HG03457 (cell line): Measurements from ENCODE around the gene PODNL1.
"Not testable (repeated sequence)": the region's sequence is repeated elsewhere in the genome, so short reads cannot be mapped to it uniquely, and the experiment has no call there.

Experiments
- ATAC-seq: cut with Tn5 transposase; IDR thresholded peaks from one replicate; pipeline ENCODE4 v1.9.1; 2021; ENCODE audit warnings: moderate number of reproducible peaks; ENCODE audit not compliant: unreplicated experiment

PODNL1 gene

GRCh38 chr19:13974073-13974472 is 35.9 kb upstream of the PODNL1 start:
- no peak for ATAC-seq

DNA sequence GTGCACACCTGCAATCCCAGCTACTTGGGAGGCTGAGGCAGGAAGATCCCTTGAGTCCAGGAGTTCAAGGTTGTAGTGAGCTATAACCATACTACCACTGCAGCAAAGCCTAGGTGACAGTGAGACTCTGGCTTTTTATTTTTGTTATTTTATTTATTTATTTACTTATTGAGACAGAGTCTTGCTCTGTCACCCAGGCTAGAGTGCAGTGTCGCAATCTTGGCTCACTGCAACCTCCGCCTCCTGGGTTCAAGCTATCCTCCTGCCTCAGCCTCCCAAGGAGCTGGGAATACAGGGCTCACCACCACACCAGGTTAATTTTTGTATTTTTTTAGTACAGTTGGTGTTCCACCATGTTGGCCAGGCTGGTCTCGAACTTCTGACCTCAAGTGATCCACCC is 35.3 kb upstream of the PODNL1 start:
- not testable (repeated sequence) for ATAC-seq

DNA sequence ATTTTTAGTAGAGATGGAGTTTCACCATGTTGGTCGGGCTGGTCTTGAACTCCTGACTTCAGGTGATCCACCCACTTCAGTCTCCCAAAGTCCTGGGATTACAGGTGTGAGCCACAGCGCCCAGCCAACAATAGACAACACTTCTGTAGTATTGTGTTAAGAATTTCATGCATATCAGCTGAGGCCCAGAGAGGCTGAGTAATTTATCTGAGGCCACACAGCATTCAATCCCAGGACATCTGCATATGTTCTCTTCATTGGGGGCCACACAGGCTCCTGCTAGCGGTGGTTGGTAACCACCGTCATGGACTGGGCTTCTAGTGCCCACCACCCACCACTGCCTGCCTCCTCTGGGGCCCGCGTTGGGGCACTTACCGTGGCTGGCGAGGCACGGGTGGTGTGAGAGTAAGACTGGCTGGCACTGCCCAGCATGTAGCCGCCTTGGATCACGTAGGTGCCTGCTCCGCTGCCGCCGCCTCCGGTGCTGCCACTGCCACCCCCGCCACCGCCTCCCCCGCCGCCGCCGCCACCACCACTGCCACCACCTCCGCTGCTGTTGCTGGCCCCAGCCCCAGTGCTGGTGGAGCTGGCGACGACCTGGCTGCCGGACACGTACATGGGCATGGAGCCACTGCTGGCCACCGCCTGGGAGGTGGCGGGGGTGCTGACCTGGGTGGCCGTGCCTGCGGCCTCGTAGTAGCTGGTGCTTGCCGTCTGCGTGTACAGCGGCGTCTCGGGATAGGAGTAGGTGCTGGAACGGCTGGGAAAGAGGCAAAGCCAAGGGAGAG is 34.3 kb upstream of the PODNL1 start:
- ATAC-seq = no peak

DNA sequence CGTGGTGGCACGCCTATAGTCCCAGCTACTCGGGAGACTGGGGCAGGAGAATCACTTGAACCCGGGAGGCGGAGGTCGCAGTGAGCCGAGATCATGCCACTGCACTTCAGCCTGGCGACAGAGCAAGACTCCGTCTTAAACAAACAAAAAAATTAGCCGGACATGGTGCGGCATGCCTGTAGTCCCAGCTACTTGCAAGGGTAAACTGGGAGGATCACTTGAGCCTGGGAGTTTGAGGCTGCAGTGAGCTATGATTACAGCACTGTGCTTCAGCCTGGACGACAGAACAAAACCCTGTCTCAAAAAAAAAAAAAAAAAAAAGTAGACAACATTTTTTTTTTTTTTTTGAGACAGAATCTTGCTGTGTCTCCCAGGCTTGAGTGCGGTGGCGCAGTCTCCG is 33.7 kb upstream of the PODNL1 start:
- ATAC-seq = not testable (repeated sequence)

DNA sequence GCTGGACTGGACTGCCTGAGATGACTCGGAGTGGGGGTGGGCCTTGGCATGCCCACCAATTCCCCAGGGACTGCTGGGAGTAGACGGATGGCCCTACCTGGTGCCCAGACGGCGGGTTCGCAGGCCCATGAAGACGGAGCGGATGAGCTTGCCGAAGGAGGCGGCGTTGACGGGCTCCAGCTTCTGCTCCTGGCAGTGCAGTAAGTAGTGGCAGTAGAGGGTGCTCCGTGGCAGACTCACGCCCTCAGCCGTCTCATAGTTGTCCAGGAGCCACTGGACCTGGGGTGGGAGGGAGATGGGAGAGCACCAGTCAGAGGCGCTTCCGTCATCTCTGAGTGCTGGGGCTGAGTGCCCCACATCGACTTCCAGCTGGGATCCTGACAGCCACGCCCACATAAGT is 31.7 kb upstream of the PODNL1 start:
- no peak for ATAC-seq

- no peak for ATAC-seq
These were observed 30.8 kb upstream of the PODNL1 start for GRCh38 chr19:13968999-13969398.

DNA sequence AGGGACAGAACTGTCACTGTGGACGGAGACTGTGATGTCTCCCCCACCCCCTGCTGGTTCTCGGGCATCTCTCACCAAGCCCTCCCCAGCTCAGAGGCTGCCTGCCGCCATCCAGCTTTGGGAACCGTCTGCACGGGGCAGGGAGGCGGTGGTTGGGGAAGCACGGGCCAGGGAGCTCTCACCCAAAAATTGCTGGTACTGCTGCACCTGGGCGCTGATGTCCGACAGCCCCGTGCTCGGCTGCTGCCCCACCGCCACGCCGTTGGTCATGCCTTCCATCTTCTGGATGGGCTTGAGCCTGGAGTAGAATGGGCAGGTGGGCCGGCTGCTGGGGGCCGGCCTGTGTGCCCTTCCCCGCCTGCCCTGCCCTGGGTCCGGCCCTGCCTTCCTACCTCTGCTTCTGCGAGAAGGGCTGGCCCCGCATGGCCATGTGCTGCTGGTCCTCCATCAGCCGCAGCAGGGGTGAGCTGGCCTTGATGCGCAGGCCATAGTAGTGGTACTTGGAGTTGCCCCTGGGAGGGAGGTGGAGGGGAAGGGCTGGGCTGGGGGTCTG is 30.2 kb upstream of the PODNL1 start:
- no peak for ATAC-seq

DNA sequence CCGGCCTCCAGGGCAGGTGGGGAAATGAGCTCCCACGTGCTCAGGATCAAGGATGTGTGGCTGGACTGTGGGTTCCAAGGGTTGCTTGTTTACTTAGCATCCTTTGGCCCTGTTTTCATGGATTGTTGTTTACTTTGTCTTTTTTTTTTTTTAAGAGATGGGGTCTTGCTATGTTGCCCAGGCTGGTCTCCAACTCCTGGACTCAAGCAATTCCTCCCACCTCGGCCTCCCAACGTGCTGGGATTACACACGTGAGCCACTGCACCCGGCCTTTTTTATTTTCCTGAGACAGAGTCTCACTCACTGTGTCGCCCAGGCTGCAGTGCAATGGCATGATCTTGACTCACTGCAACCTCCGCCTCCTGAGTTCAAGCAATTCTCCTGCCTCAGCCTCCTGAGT is 29.0 kb upstream of the PODNL1 start:
- ATAC-seq = not testable (repeated sequence)

DNA sequence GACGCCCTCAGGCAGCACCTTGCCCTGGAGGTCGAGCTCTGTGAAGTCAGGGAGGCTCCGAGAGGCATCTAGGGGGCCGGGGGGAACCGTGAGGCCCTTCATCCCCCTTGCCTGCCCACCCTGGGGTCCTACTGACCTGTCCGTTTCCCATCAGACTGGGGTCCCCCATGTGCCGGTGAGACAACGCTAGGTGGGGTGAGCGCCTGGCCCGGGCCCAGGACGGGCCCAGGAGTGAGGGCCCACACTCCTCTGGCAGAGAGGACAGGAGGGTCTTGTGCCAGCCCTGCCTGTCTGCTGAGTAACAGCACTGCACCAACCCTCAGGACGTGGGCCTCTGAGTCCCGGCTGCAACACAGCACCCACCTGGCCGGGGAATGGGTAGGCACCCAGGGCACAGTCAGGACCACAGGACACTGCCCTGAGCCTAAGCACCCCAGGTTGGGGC is 28.5 kb upstream of the PODNL1 start:
- ATAC-seq = no peak

DNA sequence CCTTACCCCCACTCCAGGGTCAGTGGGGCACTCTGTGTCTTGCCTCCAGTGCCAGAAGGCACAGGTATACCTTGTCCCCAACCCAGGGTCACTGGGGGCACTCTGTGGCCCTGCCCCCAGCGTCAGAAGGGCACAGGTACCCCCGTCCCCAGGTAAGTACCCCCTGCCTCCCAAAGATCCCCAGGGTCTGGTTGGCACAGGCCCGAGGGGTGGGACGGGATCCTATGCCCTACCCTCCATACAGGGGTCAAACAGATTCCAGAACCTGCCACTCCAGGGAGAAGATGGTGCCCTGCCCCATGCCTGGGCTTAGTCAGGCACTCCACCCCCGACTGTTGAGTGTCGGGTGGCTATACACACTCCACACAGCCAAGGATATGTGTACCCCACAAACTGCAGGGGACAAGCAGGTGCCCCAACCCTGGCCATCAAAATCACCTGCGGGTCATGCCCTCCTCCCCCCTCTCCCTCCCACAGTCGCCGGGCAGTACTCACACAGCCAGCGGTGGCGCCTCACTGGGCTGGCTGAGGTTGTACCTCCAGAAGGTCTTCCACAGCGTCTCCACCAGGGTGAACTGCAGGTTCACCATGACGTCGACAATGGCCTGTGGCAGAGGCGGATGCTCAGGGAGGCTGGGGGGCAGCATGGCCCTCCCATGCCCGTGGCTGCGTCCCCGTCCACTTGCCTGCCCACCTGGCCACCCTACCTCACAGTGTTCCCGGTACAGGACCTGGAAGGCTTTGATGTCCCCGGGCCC is 27.9 kb upstream of the PODNL1 start:
- ATAC-seq = no peak

DNA sequence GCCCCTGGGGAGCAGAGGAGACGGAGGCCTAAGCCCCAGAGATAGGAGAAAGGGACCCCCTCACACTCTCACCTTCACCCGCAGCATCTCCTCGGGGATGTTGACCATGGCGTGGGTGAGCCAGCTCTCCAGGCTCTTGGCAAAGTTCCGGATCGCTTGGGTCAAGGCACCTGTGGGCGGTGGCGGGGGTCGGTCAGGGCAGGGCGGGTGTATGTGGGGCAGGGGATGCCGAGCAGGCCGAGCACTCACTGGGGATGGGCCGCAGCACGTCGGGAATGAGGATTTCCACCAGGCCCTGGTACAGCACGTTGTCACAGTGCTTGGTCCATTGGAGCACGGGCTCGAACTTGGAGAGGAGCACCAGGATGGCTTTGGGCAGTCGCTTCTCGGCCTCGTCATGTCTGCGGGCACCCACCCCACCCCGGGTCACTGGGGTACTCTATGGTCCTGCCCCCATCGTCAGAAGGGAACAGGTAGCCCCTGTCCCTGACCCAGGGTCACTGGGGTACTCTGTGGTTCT is 27.2 kb upstream of the PODNL1 start:
- no peak for ATAC-seq

- ATAC-seq = no peak
These were observed 26.6 kb upstream of the PODNL1 start for GRCh38 chr19:13964776-13965175.

DNA sequence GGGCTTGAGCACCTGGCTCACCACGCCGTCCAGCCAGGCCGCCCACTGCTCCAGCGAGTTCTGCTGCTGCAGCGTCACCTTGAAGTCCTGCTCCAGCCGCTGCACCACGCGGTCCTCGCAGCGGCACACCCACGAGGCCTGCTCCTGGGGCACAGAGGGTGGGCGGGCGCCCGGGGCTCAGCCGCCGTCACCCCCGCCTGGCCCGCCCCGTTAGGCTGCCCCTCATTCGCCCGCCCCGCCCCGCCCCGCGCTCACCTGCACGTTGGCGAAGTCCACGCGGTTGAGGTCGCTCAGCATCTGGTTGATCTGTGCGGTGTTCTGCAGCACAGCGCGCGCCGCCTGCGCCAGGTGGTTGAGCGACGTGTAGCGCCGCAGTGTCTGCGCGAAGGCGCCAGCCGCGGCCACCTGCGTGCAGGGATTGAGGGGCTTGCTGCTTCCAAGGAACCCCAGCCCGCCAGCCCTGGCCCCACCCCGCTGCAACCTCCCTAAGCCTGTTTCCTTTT is 25.4 kb upstream of the PODNL1 start:
- no peak for ATAC-seq

DNA sequence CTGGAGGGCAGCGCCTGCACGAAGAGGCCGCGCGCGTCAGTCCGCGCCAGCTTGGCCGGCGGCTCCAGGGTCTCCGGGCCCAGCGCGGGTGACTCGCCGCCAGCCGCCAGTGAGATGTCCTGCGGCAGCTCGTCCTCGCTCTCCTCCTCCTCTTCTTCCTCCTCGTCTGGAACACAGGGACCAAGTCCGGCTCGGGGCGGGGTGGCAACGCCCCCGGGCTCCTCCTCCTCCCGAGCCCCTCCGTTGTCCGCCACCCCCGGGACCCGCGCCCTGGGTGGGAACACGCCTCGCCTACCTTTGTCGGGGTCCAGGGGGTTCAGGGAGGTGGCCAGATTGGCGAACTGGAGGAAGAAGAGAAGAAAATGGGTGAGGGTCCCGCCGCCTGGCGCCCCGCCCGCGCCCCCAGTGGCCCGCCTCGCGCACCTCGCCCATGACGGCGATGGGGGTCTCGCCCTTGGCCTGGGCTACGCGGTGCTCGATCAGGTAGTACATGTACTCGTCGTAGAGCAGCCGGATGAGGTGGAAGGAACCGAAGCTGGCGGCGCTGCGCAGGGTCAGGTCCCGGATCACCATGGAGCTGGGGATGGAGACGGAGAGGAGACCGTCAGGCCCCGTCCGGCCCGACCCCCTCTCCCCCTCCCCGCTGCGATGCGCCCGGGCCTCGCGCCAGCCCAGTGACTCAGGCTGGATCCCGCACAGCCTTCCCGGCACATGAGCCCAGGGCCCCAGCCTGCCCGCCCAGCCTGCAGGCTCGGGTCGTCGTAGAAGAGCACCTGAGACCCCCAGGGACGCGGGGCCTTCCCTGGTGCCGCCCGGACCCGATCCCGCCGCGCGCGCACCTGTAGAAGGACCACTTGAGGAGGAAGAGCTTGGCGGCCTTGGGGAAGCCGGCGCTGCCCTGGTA is 24.7 kb upstream of the PODNL1 start:
- no peak for ATAC-seq

GRCh38 chr19:13961826-13962698 is 23.8 kb upstream of the PODNL1 start:
- ATAC-seq = no peak

DNA sequence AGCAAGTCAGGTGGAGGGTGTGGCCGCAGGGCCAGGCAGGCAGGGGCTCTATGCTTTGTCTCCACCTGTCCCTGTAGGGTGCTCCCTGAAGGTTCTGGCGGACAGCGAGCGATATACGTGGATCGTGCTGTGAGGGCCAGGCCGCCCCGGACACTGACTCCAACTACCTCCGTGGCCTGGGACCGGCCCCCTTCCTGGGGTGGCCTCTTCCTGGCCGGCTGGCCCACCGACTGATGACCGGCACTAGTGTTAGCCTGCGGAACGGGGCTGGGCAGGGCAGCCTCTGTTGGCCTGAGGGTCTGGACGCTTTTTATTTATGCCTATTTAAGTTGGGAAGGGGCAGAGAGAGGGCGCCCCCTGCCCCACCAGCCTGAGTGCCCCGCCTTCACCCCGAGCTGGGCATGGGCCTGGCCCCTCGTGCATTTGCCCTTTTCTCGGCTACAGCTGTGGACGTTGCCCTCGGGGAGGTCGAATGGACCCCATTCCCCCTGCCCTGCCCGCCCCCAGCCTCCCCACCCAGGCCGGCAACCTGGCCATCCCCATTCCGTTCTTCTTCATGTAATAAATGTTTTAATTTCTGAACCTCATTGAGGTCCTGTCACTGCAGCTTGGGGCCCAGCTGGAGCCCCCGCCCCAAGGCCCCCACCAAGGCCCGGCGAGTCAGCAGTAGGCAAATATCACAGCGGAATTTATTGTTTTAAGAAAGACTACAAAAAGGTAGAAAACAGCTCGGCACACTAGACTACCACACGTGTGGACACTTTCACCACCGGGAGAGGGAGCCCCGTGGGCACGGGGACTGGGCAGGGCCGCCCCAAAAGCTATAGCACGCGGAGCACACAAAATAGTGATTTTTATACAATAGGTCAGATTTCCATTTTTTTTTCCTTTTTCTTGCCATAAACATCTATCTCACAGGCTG is 22.9 kb upstream of the PODNL1 start:
- no peak for ATAC-seq

- ATAC-seq = no peak
These were observed 22.0 kb upstream of the PODNL1 start for GRCh38 chr19:13959962-13960862.
